ENCODE results near the gene HVCN1. TPM values are rescaled to one million over a fixed set of nuclear protein-coding genes. Genes with fewer than 3 reads are reported as not detected.

The HVCN1 gene
- total RNA-seq, 2 donors from 2014 or later = 8.8 to 9.5 TPM

GRCh38 chr12:110637869-110638441 is 51.0 kb downstream of the HVCN1 start:
- Histone ChIP-seq H3K27ac (ENCODE audit: low read depth, low read length) (no peak overlapping the region), H3K9me3 (ENCODE audit: control insufficient read depth, low read length) (no peaks in the 10 kb centered on the region), H3K36me3 (ENCODE audit: control insufficient read depth, insufficient read depth, low read length) (no peaks in the 10 kb centered on the region), H3K9ac (ENCODE audit: extremely low read depth, low read length, poor library complexity, severe bottlenecking) (no peak overlapping the region), H3K4me3 (ENCODE audit: low read length) (no peak overlapping the region), H3K4me1 (ENCODE audit: control insufficient read depth, insufficient read depth, low read length) (no peaks in the 10 kb centered on the region), H3K27me3 (ENCODE audit: control insufficient read depth, insufficient read depth, low read length, poor library complexity, severe bottlenecking) (no peaks in the 10 kb centered on the region)
- WGBS, 2 experiments (ENCODE audit: insufficient coverage in 1 of 2, insufficient read length in 1 of 2) = 87 to 94% methylated on average over 3 of the region's 3 CpGs
- Mint-ChIP-seq H3K27ac (no peak overlapping the region), H3K36me3 (ENCODE audit: low read depth) (no peaks in the 10 kb centered on the region), H3K27me3 (ENCODE audit: insufficient read depth) (no peaks in the 10 kb centered on the region), H3K4me1 (peaks cover 6% of the 10 kb centered on the region), H3K4me3 (no peak overlapping the region), H3K9me3 (no peaks in the 10 kb centered on the region)
- TF ChIP-seq CTCF (conservative IDR thresholded peaks at IDR 0.05) = no peak
- no peak for DNase-seq

GRCh38 chr12:110636516-110636915 is 52.4 kb downstream of the HVCN1 start:
- no peaks in the 10 kb centered on the region for H3K9me3 ChIP-seq (ENCODE audit: control insufficient read depth, low read length)
- no peaks in the 10 kb centered on the region for H3K4me1 ChIP-seq (ENCODE audit: control insufficient read depth, insufficient read depth, low read length)
- Mint-ChIP-seq H3K36me3 (ENCODE audit: low read depth) (no peaks in the 10 kb centered on the region), H3K4me1 (peaks cover under 1% of the 10 kb centered on the region), H3K27me3 (ENCODE audit: insufficient read depth) (no peaks in the 10 kb centered on the region), H3K9me3 (no peaks in the 10 kb centered on the region), H3K4me3 (no peak overlapping the region), H3K27ac (no peak overlapping the region)
- H3K27ac ChIP-seq (ENCODE audit: low read depth, low read length) = no peak overlapping the region
- H3K9ac ChIP-seq (ENCODE audit: extremely low read depth, low read length, poor library complexity, severe bottlenecking) = no peak overlapping the region
- no peak overlapping the region for H3K4me3 ChIP-seq (ENCODE audit: low read length)
- H3K36me3 ChIP-seq (ENCODE audit: control insufficient read depth, insufficient read depth, low read length) = no peaks in the 10 kb centered on the region
- no peak for TF ChIP-seq CTCF (conservative IDR thresholded peaks at IDR 0.05)
- 96% methylated on average over 4 to 5 of the region's 5 CpGs for WGBS, 2 experiments (ENCODE audit: insufficient coverage in 1 of 2, insufficient read length in 1 of 2)
- no peaks in the 10 kb centered on the region for H3K27me3 ChIP-seq (ENCODE audit: control insufficient read depth, insufficient read depth, low read length, poor library complexity, severe bottlenecking)
- DNase-seq = no peak

GRCh38 chr12:110635055-110635454 is 53.9 kb downstream of the HVCN1 start:
- Histone ChIP-seq H3K27ac (ENCODE audit: low read depth, low read length) (no peak overlapping the region), H3K9ac (ENCODE audit: extremely low read depth, low read length, poor library complexity, severe bottlenecking) (no peak overlapping the region), H3K4me3 (ENCODE audit: low read length) (no peak overlapping the region), H3K9me3 (ENCODE audit: control insufficient read depth, low read length) (no peaks in the 10 kb centered on the region), H3K27me3 (ENCODE audit: control insufficient read depth, insufficient read depth, low read length, poor library complexity, severe bottlenecking) (no peaks in the 10 kb centered on the region), H3K4me1 (ENCODE audit: control insufficient read depth, insufficient read depth, low read length) (no peaks in the 10 kb centered on the region), H3K36me3 (ENCODE audit: control insufficient read depth, insufficient read depth, low read length) (no peaks in the 10 kb centered on the region)
- DNase-seq = no peak
- Mint-ChIP-seq H3K4me3 (no peak overlapping the region), H3K9me3 (no peaks in the 10 kb centered on the region), H3K36me3 (ENCODE audit: low read depth) (no peaks in the 10 kb centered on the region), H3K27ac (no peak overlapping the region), H3K27me3 (ENCODE audit: insufficient read depth) (no peaks in the 10 kb centered on the region), H3K4me1 (no peaks in the 10 kb centered on the region)
- TF ChIP-seq CTCF (conservative IDR thresholded peaks at IDR 0.05) = no peak
